SK-N-SH treated with all-trans-retinoic acid at 6 μM for 48 hours (cell line): ENCODE data around the gene ZNF660.

Experiments
- ATAC-seq: fragments of 200-7000 bp; cut with Tn5 transposase; 3 replicates; pipeline ENCODE4 v1.9.1; 2020; ENCODE audit warnings: mild to moderate bottlenecking, moderate library complexity
- ARNTL ChIP-seq: fragments of 450-650 bp; formaldehyde crosslinking; IDR thresholded peaks from 2 replicates; pipeline ENCODE4 v1.5.0; 2020; ENCODE audit warnings: low read depth, mild to moderate bottlenecking, moderate library complexity, borderline replicate concordance
- BACH2 ChIP-seq: fragments of 250-450 bp; sonication (Bioruptor Pico); IDR thresholded peaks from 2 replicates; pipeline ENCODE4 v1.9.0; 2021; ENCODE audit warnings: mild to moderate bottlenecking, borderline replicate concordance
- CREB5 ChIP-seq: fragments of 250-450 bp; sonication (Bioruptor Pico); IDR thresholded peaks from 2 replicates; pipeline ENCODE4 v1.5.1; 2020; ENCODE audit warnings: low read depth, mild to moderate bottlenecking, moderate library complexity
- CSDC2 ChIP-seq: fragments of 250-450 bp; sonication (Bioruptor Pico); IDR thresholded peaks from 2 replicates; pipeline ENCODE4 v1.5.0; 2020; ENCODE audit warnings: mild to moderate bottlenecking, moderate library complexity
- ESRRG ChIP-seq: fragments of 250-450 bp; sonication (Bioruptor Pico); IDR thresholded peaks from 2 replicates; pipeline ENCODE4 v1.6.1; 2021; ENCODE audit warnings: mild to moderate bottlenecking
- GLIS3 ChIP-seq: fragments of 250-450 bp; sonication (Bioruptor Pico); IDR thresholded peaks from 2 replicates; pipeline ENCODE4 v1.5.0; 2020; ENCODE audit warnings: mild to moderate bottlenecking, moderate library complexity
- ISL1 ChIP-seq: fragments of 250-450 bp; sonication (Bioruptor Pico); IDR thresholded peaks from 2 replicates; pipeline ENCODE4 v2.1.2; 2022; ENCODE audit warnings: mild to moderate bottlenecking, moderate library complexity
- OSR1 ChIP-seq: fragments of 250-450 bp; sonication (Bioruptor Pico); IDR thresholded peaks from 2 replicates; pipeline ENCODE4 v1.8.0; 2022; ENCODE audit warnings: moderate library complexity, mild to moderate bottlenecking, inconsistent platforms
- PATZ1 ChIP-seq: fragments of 250-450 bp; sonication (Bioruptor Pico); IDR thresholded peaks from 2 replicates; pipeline ENCODE4 v1.8.0; 2020; ENCODE audit warnings: mild to moderate bottlenecking, moderate library complexity, borderline replicate concordance
- POU6F1 ChIP-seq: fragments of 250-450 bp; sonication (Bioruptor Pico); IDR thresholded peaks from 2 replicates; pipeline ENCODE4 v1.8.0; 2021; ENCODE audit warnings: low read depth, mild to moderate bottlenecking, moderate library complexity, borderline replicate concordance
- PPARA ChIP-seq: fragments of 250-450 bp; sonication (Bioruptor Pico); IDR thresholded peaks from 2 replicates; pipeline ENCODE4 v1.5.0; 2020; ENCODE audit warnings: mild to moderate bottlenecking, borderline replicate concordance
- SNAI2 ChIP-seq: fragments of 250-450 bp; sonication (Bioruptor Pico); IDR thresholded peaks from 2 replicates; pipeline ENCODE4 v1.5.0; 2020; ENCODE audit warnings: mild to moderate bottlenecking, moderate library complexity
- TCF4 ChIP-seq: fragments of 250-450 bp; sonication (Bioruptor Pico); IDR thresholded peaks from 2 replicates; pipeline ENCODE4 v1.8.0; 2021; ENCODE audit warnings: mild to moderate bottlenecking, moderate library complexity, borderline replicate concordance
- ZC3H10 ChIP-seq: fragments of 250-450 bp; sonication (Bioruptor Pico); IDR thresholded peaks from 2 replicates; pipeline ENCODE4 v1.5.1; 2021; ENCODE audit warnings: mild to moderate bottlenecking, moderate library complexity
- ZFP3 ChIP-seq: fragments of 250-450 bp; sonication (Bioruptor Pico); IDR thresholded peaks from 2 replicates; pipeline ENCODE4 v1.5.0; 2020; ENCODE audit warnings: mild to moderate bottlenecking, moderate library complexity
- ZFP30 ChIP-seq: fragments of 450-650 bp; formaldehyde crosslinking; IDR thresholded peaks from 2 replicates; pipeline ENCODE4 v1.5.0; 2022; ENCODE audit warnings: mild to moderate bottlenecking, moderate library complexity
- ZNF565 ChIP-seq: fragments of 450-650 bp; formaldehyde crosslinking; conservative IDR thresholded peaks from 2 replicates; pipeline ENCODE4 v1.5.0; 2020; ENCODE audit warnings: low read depth, mild to moderate bottlenecking, moderate library complexity
- ZNF70 ChIP-seq: fragments of 450-650 bp; formaldehyde crosslinking; IDR thresholded peaks from 2 replicates; pipeline ENCODE4 v1.5.0; 2020; ENCODE audit warnings: mild to moderate bottlenecking, moderate library complexity
- ZNF8 ChIP-seq: fragments of 450-650 bp; formaldehyde crosslinking; IDR thresholded peaks from 2 replicates; pipeline ENCODE4 v1.5.0; 2020; ENCODE audit warnings: mild to moderate bottlenecking, moderate library complexity
- TF ChIP-seq, protein P1 (sequence below): fragments of 250-450 bp; sonication (Bioruptor Pico); IDR thresholded peaks from 2 replicates; pipeline ENCODE4 v1.5.1; 2021; ENCODE audit warnings: mild to moderate bottlenecking, moderate library complexity
- TF ChIP-seq, protein P2 (sequence below): fragments of 250-450 bp; sonication (Bioruptor Pico); IDR thresholded peaks from 2 replicates; pipeline ENCODE4 v1.5.0; 2020; ENCODE audit warnings: mild to moderate bottlenecking, moderate library complexity

The ZNF660 gene

DNA sequence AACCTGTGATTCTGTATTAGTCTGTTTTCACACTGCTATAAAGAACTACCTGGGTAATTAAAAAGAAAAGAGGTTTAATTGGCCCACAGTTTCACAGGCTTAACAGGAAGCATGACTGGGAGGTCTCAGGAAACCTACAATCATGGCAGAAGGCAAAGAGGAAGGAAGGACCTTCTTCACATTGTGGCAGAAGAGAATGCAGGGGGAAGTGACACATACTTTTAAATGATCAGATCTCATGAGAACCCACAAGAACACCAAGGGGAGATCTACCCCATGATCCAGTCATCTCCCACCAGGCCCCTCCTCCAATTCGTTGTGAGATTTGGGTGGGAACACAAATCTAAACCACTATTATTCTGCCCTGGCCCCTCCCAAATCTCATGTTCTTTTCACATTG, 23.7 kb upstream of the ZNF660 start (continued):
- TF ChIP-seq ZNF565 (no peak), ZC3H10 (no peak)

GRCh38 chr3:44562147-44562546, 22.6 kb upstream of the ZNF660 start:
- TF ChIP-seq, protein P1, sequence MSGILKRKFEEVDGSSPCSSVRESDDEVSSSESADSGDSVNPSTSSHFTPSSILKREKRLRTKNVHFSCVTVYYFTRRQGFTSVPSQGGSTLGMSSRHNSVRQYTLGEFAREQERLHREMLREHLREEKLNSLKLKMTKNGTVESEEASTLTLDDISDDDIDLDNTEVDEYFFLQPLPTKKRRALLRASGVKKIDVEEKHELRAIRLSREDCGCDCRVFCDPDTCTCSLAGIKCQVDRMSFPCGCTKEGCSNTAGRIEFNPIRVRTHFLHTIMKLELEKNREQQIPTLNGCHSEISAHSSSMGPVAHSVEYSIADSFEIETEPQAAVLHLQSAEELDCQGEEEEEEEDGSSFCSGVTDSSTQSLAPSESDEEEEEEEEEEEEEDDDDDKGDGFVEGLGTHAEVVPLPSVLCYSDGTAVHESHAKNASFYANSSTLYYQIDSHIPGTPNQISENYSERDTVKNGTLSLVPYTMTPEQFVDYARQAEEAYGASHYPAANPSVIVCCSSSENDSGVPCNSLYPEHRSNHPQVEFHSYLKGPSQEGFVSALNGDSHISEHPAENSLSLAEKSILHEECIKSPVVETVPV (CRISPR knock-in tag), result no peak
- TF ChIP-seq PATZ1 (CRISPR knock-in tag) (no peak), ESRRG (no peak), PPARA (CRISPR knock-in tag) (no peak), BACH2 (CRISPR knock-in tag) (no peak), ARNTL (CRISPR knock-in tag) (no peak), CSDC2 (CRISPR knock-in tag) (no peak), OSR1 (no peak), ZNF8 (CRISPR knock-in tag) (no peak), ZFP30 (CRISPR knock-in tag) (no peak), POU6F1 (CRISPR knock-in tag) (no peak), ZNF565 (no peak), SNAI2 (CRISPR knock-in tag) (no peak), ZNF70 (CRISPR knock-in tag) (no peak), TCF4 (CRISPR knock-in tag) (no peak), ZC3H10 (no peak), ZFP3 (CRISPR knock-in tag) (no peak)
- TF ChIP-seq, protein P2, sequence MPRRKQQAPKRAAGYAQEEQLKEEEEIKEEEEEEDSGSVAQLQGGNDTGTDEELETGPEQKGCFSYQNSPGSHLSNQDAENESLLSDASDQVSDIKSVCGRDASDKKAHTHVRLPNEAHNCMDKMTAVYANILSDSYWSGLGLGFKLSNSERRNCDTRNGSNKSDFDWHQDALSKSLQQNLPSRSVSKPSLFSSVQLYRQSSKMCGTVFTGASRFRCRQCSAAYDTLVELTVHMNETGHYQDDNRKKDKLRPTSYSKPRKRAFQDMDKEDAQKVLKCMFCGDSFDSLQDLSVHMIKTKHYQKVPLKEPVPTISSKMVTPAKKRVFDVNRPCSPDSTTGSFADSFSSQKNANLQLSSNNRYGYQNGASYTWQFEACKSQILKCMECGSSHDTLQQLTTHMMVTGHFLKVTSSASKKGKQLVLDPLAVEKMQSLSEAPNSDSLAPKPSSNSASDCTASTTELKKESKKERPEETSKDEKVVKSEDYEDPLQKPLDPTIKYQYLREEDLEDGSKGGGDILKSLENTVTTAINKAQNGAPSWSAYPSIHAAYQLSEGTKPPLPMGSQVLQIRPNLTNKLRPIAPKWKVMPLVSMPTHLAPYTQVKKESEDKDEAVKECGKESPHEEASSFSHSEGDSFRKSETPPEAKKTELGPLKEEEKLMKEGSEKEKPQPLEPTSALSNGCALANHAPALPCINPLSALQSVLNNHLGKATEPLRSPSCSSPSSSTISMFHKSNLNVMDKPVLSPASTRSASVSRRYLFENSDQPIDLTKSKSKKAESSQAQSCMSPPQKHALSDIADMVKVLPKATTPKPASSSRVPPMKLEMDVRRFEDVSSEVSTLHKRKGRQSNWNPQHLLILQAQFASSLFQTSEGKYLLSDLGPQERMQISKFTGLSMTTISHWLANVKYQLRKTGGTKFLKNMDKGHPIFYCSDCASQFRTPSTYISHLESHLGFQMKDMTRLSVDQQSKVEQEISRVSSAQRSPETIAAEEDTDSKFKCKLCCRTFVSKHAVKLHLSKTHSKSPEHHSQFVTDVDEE, result no peak
- TF ChIP-seq, all 23 proteins: peak for 0
- no peak for ATAC-seq

DNA sequence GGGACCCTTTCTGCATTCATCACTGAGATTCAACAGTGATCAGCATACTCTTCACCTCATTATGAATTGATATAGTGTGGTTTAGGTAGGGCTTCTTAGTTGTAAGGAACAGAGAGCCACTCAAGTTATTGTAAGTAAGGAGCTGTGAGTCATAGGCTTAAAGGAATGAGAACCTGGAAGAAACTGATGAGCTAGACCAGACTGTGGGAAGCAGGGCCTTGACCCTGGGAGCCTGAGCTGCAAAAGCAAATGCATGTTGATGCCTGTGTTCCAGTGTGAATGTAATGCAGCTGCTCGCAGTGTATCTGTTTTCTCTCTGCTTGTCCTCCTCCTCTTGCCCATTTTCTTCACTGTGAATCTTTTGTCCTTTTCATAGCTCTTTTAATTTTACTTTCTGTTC, 16.2 kb upstream of the ZNF660 start:
- TF ChIP-seq ZC3H10, result no peak
- no peak for TF ChIP-seq BACH2 (CRISPR knock-in tag)
- no peak for TF ChIP-seq ARNTL (CRISPR knock-in tag)
- no peak for TF ChIP-seq ISL1 (CRISPR knock-in tag)
- TF ChIP-seq PPARA (CRISPR knock-in tag), result no peak
- no peak for TF ChIP-seq PATZ1 (CRISPR knock-in tag)
- TF ChIP-seq GLIS3, result no peak
- no peak for TF ChIP-seq ZNF8 (CRISPR knock-in tag)
- TF ChIP-seq OSR1, result no peak
- TF ChIP-seq ZFP3 (CRISPR knock-in tag), result no peak
- TF ChIP-seq ZNF70 (CRISPR knock-in tag), result no peak
- TF ChIP-seq CREB5 (CRISPR knock-in tag), result no peak
- TF ChIP-seq, protein P1 (CRISPR knock-in tag), result no peak
- no peak for ATAC-seq
